AG04450 (cell line): ENCODE results near the gene NR1I2. TPM values are rescaled to one million over a fixed set of nuclear protein-coding genes. Genes with fewer than 3 reads are reported as not detected.

Experiments
- CTCF ChIA-PET: fragments of 300-600, 350-600 bp; formaldehyde crosslinking; extraction: SDS; loops from one replicate; lab custom pipeline; 2022; ENCODE audit warnings: antibody characterized with exemption, inconsistent platforms; lab: Charles Lee
- POLR2A ChIA-PET: fragments of 350-600 bp; formaldehyde crosslinking; extraction: SDS; loops from one replicate; lab custom pipeline; 2021; ENCODE audit warnings: antibody characterized with exemption, inconsistent platforms; lab: Yijun Ruan, JAX
- DNase-seq: peaks from one replicate; pipeline ENCODE4 v3.0.0-alpha.2; 2011; ENCODE audit warnings: low read depth, low spot score
- H3K27ac ChIP-seq: one replicate; pipeline ENCODE4 v1.5.1; 2012; ENCODE audit warnings: low read depth, low read length, control low read depth
- H3K27me3 ChIP-seq: one replicate; pipeline ENCODE4 v1.6.0; 2012; ENCODE audit warnings: low read length; ENCODE audit not compliant: control insufficient read depth, insufficient read depth
- H3K4me3 ChIP-seq: 2 replicates; pipeline ENCODE4 v1.5.1; 2011; ENCODE audit warnings: mild to moderate bottlenecking, low read depth, low read length, control low read depth
- H3K9me3 ChIP-seq: 2 replicates; pipeline ENCODE4 v1.5.1; 2012; ENCODE audit warnings: low read length; ENCODE audit not compliant: control insufficient read depth, insufficient read depth
- polyA plus RNA-seq: library from polyadenylated mRNA; depleted of rRNA; stranded (reverse); fragments of >200 nt; gene quantifications from 2 replicates; pipeline ENCODE4 v1.2.3, GENCODE V29; 2011
- TF ChIP-seq, protein P1 (sequence below): IDR thresholded peaks from 2 replicates; pipeline ENCODE4 v1.5.1; 2011; ENCODE audit warnings: low read depth, low read length, control low read depth, inconsistent platforms

NR1I2 gene
- polyA plus RNA-seq, 1 experiment, result not detected

GRCh38 chr3:119831941-119832371, 50.1 kb downstream of the NR1I2 start:
- Histone ChIP-seq H3K4me3 (no peak overlapping the region), H3K9me3 (no peaks in the 10 kb centered on the region), H3K27me3 (no peaks in the 10 kb centered on the region), H3K27ac (no peak overlapping the region)
- DNase-seq, result peak; percentile 16
- POLR2A ChIA-PET, result interaction anchor here (0.9 kb wide), 1 partner anchor 264 kb away, joined by 4 read pairs; no protein-coding TSS in a partner anchor
- TF ChIP-seq, protein P1, sequence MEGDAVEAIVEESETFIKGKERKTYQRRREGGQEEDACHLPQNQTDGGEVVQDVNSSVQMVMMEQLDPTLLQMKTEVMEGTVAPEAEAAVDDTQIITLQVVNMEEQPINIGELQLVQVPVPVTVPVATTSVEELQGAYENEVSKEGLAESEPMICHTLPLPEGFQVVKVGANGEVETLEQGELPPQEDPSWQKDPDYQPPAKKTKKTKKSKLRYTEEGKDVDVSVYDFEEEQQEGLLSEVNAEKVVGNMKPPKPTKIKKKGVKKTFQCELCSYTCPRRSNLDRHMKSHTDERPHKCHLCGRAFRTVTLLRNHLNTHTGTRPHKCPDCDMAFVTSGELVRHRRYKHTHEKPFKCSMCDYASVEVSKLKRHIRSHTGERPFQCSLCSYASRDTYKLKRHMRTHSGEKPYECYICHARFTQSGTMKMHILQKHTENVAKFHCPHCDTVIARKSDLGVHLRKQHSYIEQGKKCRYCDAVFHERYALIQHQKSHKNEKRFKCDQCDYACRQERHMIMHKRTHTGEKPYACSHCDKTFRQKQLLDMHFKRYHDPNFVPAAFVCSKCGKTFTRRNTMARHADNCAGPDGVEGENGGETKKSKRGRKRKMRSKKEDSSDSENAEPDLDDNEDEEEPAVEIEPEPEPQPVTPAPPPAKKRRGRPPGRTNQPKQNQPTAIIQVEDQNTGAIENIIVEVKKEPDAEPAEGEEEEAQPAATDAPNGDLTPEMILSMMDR, result no peak
- CTCF ChIA-PET, result interaction anchor here (0.7 to 1.2 kb wide), 3 partner anchors 72 to 350 kb away, joined by 3 read pairs; no protein-coding TSS in a partner anchor

- Histone ChIP-seq H3K27me3 (no peaks in the 10 kb centered on the region), H3K27ac (no peak overlapping the region), H3K4me3 (no peak overlapping the region), H3K9me3 (no peaks in the 10 kb centered on the region)
- ChIA-PET POLR2A (interaction anchor here (0.6 kb wide), 1 partner anchor 592 kb away, joined by 6 read pairs; no protein-coding TSS in a partner anchor), CTCF (no interaction called here)
- no peak for DNase-seq
- TF ChIP-seq, protein P1, result no peak
Observed at GRCh38 chr3:119834754-119835370, 53.0 kb downstream of the NR1I2 start.

DNA sequence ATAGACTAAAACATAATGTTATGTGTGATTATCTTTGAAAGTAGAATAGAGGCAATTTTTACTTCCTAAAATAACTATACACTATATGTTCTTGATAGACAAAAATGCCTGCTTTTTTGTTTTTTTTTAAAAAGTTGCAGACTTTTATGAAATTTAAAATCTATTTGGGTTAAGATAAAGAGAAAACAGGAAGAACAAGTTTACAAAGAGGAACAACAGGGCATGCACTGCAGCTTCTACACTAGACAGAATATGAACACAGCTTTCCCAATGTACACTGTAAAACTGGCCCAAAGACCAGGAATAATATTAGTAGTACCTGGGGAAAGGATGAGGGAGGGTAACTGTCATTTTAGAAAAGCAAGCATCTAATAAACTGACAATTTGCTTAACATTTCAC, 53.7 kb downstream of the NR1I2 start:
- Histone ChIP-seq H3K27me3 (no peaks in the 10 kb centered on the region), H3K9me3 (no peaks in the 10 kb centered on the region), H3K4me3 (no peak overlapping the region), H3K27ac (no peak overlapping the region)
- no peak for DNase-seq
- POLR2A ChIA-PET, result no interaction called here
- TF ChIP-seq, protein P1, result no peak
- CTCF ChIA-PET, result no interaction called here

DNA sequence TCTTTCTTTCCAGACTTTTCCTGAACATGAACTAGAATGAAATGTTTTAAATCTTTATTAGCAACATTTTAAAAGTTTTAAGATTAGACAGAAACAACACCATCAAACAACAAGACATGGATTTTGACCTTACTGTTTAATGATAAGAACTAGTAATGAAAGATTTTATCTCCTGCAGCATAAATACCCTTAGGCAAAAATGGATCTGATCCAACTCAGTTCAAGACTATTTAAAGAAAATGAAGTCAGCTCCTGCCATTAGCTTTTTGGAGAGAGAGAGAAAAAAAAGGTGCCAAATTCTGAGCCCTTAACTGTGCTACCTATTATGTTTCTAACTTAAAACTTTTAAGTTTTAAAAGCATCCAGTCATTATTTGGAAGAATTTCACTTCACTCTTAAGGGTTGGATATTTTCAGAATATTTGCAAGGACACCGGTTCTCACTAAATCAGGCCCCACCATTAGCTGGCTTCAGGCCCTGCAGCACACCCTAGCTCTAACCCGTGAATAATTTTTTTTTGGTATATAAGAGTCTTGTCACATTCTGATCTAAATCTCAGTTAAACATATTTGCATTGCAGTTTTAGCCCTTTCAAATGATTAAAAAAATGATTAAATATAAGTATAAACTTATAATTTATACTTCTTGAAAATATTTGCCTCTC, 60.0 kb downstream of the NR1I2 start:
- POLR2A ChIA-PET, result no interaction called here
- Histone ChIP-seq H3K27ac (no peak overlapping the region), H3K9me3 (no peaks in the 10 kb centered on the region), H3K4me3 (no peak overlapping the region), H3K27me3 (no peaks in the 10 kb centered on the region)
- CTCF ChIA-PET, result interaction anchor here (0.6 to 1.1 kb wide), 2 partner anchors 12 to 60 kb away, joined by 3 read pairs; no protein-coding TSS in a partner anchor
- DNase-seq, result no peak
- TF ChIP-seq, protein P1, result no peak

GRCh38 chr3:119849126-119849525, 67.2 kb downstream of the NR1I2 start:
- POLR2A ChIA-PET, result no interaction called here

More at GRCh38 chr3:119849126-119849525, 67.2 kb downstream of the NR1I2 start:
- no peak overlapping the region for H3K4me3 ChIP-seq
- TF ChIP-seq, protein P1, result no peak
- no peak overlapping the region for H3K27ac ChIP-seq
- CTCF ChIA-PET, result no interaction called here
- H3K9me3 ChIP-seq, result no peaks in the 10 kb centered on the region
- no peak for DNase-seq
- no peaks in the 10 kb centered on the region for H3K27me3 ChIP-seq
